ENCODE data around the gene MATR3.

Gene MATR3

DNA sequence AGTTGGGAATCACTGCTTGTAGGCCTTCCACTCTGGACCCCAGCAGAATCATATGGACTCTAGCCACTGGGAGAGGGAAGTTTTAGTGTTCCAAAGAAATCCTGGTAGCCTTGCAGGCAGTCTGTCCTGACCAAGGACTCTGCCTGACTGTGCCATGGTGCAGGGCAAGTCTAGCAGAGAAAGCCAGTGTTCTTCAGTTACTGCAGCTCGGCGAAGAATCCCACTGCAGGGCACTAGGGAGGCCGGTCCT lies 20.3 kb upstream of the MATR3 start:
- Histone ChIP-seq H3K36me3 (ENCODE audit: low read depth) (peaks cover 38% of the 10 kb centered on the region), H3K27ac (ENCODE audit: poor library complexity, severe bottlenecking) (peak overlapping the region; percentile 69), H3K27me3 (ENCODE audit: insufficient read depth, poor library complexity, severe bottlenecking) (no peaks in the 10 kb centered on the region), H3K4me1 (ENCODE audit: insufficient read depth, poor library complexity, severe bottlenecking) (peaks cover 37% of the 10 kb centered on the region), H3K4me3 (ENCODE audit: severe bottlenecking) (peak overlapping the region; percentile 65), H3K9me3 (ENCODE audit: severe bottlenecking) (no peaks in the 10 kb centered on the region)
- ATAC-seq (ENCODE audit: low read depth) = peak; percentile 13
- TF ChIP-seq, protein P1, sequence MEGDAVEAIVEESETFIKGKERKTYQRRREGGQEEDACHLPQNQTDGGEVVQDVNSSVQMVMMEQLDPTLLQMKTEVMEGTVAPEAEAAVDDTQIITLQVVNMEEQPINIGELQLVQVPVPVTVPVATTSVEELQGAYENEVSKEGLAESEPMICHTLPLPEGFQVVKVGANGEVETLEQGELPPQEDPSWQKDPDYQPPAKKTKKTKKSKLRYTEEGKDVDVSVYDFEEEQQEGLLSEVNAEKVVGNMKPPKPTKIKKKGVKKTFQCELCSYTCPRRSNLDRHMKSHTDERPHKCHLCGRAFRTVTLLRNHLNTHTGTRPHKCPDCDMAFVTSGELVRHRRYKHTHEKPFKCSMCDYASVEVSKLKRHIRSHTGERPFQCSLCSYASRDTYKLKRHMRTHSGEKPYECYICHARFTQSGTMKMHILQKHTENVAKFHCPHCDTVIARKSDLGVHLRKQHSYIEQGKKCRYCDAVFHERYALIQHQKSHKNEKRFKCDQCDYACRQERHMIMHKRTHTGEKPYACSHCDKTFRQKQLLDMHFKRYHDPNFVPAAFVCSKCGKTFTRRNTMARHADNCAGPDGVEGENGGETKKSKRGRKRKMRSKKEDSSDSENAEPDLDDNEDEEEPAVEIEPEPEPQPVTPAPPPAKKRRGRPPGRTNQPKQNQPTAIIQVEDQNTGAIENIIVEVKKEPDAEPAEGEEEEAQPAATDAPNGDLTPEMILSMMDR (IDR thresholded peaks at IDR 0.05; ENCODE audit: poor library complexity, severe bottlenecking) = peak; percentile 1
- no peak for DNase-seq (ENCODE audit: low spot score)

DNA sequence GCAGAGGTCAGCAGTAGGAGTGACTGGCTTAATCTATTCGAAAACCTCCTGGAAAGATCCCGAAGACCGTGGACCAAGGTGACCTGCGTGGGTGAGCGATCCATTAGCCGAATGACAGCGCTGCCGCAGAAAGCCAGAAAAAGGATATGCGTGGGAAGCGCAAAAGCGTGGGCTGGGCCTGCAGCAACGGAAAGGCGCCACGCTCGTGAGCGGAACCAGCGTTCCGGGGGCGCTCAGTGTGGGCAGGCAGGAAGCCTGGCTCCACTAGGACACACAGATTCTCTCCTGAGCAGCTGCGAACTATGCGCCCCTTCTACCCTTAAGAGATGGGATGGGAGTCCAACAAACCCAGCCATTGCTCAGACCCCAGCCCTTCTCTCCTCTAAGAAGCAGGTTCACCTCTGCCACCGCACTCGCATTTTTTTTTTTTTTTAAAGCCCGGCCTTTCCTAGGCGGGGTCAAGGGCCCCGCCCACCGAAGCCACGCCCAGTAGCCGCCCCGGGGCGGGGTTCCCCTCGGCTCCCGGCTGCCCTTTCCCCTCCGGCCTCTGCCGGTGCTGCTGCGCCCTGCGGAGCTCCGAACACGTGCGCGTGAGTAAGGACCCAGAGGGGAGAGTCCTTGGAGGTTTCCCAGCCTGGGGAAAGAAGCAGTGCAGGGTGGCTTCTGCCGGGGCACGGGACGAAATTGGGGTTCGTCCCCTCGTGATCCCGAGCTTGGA lies 19.8 kb upstream of the MATR3 start:
- H3K27ac ChIP-seq (ENCODE audit: poor library complexity, severe bottlenecking) = peak overlapping the region; percentile 69
- H3K4me1 ChIP-seq (ENCODE audit: insufficient read depth, poor library complexity, severe bottlenecking) = peaks cover 37% of the 10 kb centered on the region
- no peaks in the 10 kb centered on the region for H3K27me3 ChIP-seq (ENCODE audit: insufficient read depth, poor library complexity, severe bottlenecking)
- H3K9me3 ChIP-seq (ENCODE audit: severe bottlenecking) = no peaks in the 10 kb centered on the region
- peaks cover 43% of the 10 kb centered on the region for H3K36me3 ChIP-seq (ENCODE audit: low read depth)
- TF ChIP-seq, protein P1 (IDR thresholded peaks at IDR 0.05; ENCODE audit: poor library complexity, severe bottlenecking) = no peak
- H3K4me3 ChIP-seq (ENCODE audit: severe bottlenecking) = peak overlapping the region; percentile 65
- ATAC-seq (ENCODE audit: low read depth) (peak; percentile 82), DNase-seq (ENCODE audit: low spot score) (peak; percentile 93)

DNA sequence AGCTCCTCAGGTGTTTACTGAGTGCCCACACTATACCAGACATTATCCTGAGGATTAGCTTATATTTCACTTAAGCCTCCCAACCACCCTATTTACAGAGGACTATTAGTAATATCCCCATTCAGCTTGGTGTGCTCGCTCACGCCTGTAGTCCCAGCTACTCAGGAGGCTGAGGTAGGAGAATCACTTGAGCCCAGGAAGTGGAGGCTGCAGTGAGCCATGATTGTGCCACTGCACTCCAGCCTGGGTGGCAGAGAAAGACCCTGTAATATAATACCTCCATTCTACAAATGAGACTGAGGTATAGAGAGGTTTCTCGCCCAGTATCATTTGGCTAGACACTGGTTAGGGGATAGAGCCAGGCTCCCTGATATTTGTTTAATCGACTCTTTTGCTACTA lies 18.0 kb upstream of the MATR3 start:
- ATAC-seq (ENCODE audit: low read depth) (no peak), DNase-seq (ENCODE audit: low spot score) (no peak)
- TF ChIP-seq, protein P1 (IDR thresholded peaks at IDR 0.05; ENCODE audit: poor library complexity, severe bottlenecking) = no peak
- Histone ChIP-seq H3K27me3 (ENCODE audit: insufficient read depth, poor library complexity, severe bottlenecking) (no peaks in the 10 kb centered on the region), H3K36me3 (ENCODE audit: low read depth) (peaks cover 61% of the 10 kb centered on the region), H3K4me3 (ENCODE audit: severe bottlenecking) (peak overlapping the region; percentile 65), H3K9me3 (ENCODE audit: severe bottlenecking) (no peaks in the 10 kb centered on the region), H3K27ac (ENCODE audit: poor library complexity, severe bottlenecking) (peak overlapping the region; percentile 69), H3K4me1 (ENCODE audit: insufficient read depth, poor library complexity, severe bottlenecking) (peaks cover 42% of the 10 kb centered on the region)

DNA sequence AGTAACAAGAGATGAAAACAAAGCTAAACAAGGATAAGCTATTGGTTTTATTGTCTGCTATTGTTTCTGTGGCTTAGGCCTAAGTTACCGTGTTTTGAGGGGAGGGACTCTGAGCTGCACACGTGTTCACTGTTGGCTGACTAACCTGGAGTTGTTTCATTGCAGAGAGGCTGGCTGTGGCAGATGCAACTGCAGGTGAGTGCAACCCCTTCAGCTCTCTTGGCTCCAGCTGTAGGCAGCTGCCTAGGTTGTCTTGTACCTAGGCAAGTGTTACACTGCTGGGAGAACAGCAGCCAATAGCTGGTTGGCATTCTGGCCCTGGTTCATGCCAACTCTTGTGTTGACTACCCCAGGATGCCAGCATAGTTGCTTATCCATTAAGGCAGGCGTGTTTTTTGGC lies 17.6 kb upstream of the MATR3 start:
- no peak overlapping the region for H3K4me3 ChIP-seq (ENCODE audit: severe bottlenecking)
- TF ChIP-seq, protein P1 (IDR thresholded peaks at IDR 0.05; ENCODE audit: poor library complexity, severe bottlenecking) = no peak
- no peaks in the 10 kb centered on the region for H3K9me3 ChIP-seq (ENCODE audit: severe bottlenecking)
- ATAC-seq (ENCODE audit: low read depth) (peak; percentile 28), DNase-seq (ENCODE audit: low spot score) (no peak)
- H3K36me3 ChIP-seq (ENCODE audit: low read depth) = peaks cover 65% of the 10 kb centered on the region
- no peaks in the 10 kb centered on the region for H3K27me3 ChIP-seq (ENCODE audit: insufficient read depth, poor library complexity, severe bottlenecking)
- H3K27ac ChIP-seq (ENCODE audit: poor library complexity, severe bottlenecking) = peak overlapping the region; percentile 69
- peaks cover 42% of the 10 kb centered on the region for H3K4me1 ChIP-seq (ENCODE audit: insufficient read depth, poor library complexity, severe bottlenecking)

DNA sequence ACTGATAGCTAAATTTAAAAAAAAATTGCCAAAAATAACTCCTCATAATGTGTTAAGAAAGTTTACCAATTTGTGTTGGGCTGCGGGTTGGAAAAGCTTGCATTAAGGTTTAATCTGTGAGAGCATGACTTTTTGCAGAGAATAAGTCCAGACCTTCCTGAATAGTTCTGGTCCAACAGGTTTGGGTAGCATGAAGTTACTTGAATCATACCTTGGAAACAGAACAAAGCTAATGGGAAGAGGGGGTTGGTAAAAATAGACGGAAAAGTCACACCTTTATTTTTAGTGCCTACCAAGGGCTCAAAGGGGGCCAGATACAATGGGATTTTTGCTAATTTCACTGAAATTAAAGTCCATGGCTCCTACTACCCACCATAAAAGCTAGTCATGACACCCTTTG lies 17.1 kb upstream of the MATR3 start:
- Histone ChIP-seq H3K27ac (ENCODE audit: poor library complexity, severe bottlenecking) (peak overlapping the region; percentile 69), H3K9me3 (ENCODE audit: severe bottlenecking) (no peaks in the 10 kb centered on the region), H3K4me3 (ENCODE audit: severe bottlenecking) (no peak overlapping the region), H3K4me1 (ENCODE audit: insufficient read depth, poor library complexity, severe bottlenecking) (peaks cover 42% of the 10 kb centered on the region), H3K27me3 (ENCODE audit: insufficient read depth, poor library complexity, severe bottlenecking) (no peaks in the 10 kb centered on the region), H3K36me3 (ENCODE audit: low read depth) (peaks cover 68% of the 10 kb centered on the region)
- no peak for DNase-seq (ENCODE audit: low spot score)
- ATAC-seq (ENCODE audit: low read depth) = no peak
- TF ChIP-seq, protein P1 (IDR thresholded peaks at IDR 0.05; ENCODE audit: poor library complexity, severe bottlenecking) = no peak
